HCT116 (cell line): ENCODE results near the gene ZDHHC9. TPM values are rescaled to one million over a fixed set of nuclear protein-coding genes. Genes with fewer than 3 reads are reported as not detected.

Source experiments
- ATAC-seq: fragments of 200-7000 bp; cut with Tn5 transposase; 2 replicates; pipeline ENCODE4 v1.9.1; 2020; ENCODE audit warnings: mild to moderate bottlenecking, moderate library complexity
- BruUV-seq: library from RNA; stranded (reverse); fragments of 400-500 nt; replicated peaks from 2 replicates; lab custom pipeline; 2021; lab: Mats Ljungman, UMichigan
- CTCF ChIA-PET: fragments of 300-600 bp; sonication (Branson Sonifier 250); formaldehyde crosslinking; loops from one replicate; lab custom pipeline; 2021; ENCODE audit warnings: antibody characterized with exemption; lab: Charles Lee
- POLR2A ChIA-PET: fragments of 300-600, 350-600 bp; sonication (Branson Sonifier 250); formaldehyde crosslinking; loops from one replicate; lab custom pipeline; 2021; ENCODE audit warnings: antibody characterized with exemption; lab: Charles Lee
- RAD21 ChIA-PET, 2 experiments: fragments of 300-600 bp; sonication (Branson Sonifier 250); formaldehyde crosslinking; loops; one replicate each; lab custom pipeline; 2023; ENCODE audit warnings: low total read pairs in 2 of 2; ENCODE audit not compliant: uncharacterized antibody in 2 of 2, unreplicated experiment in 2 of 2, low non-redundant PET in 1 of 2; lab: Charles Lee
- DNase-seq: peaks from one replicate; pipeline ENCODE4 v3.0.0-alpha.2; 2010; ENCODE audit warnings: low read depth, low spot score
- H2AFZ ChIP-seq: fragments of 200-600 bp; shearing (Covaris generic), sonication (generic); 2 replicates; pipeline ENCODE4 v1.6.1; 2017; ENCODE audit warnings: low read depth, mixed run types, mixed read lengths, antibody characterized with exemption, low read length; ENCODE audit not compliant: poor library complexity, severe bottlenecking
- H3K27ac ChIP-seq: 2 replicates; pipeline ENCODE4 v1.5.1; 2012; ENCODE audit warnings: low read depth, low read length
- H3K27me3 ChIP-seq: fragments of 200-600 bp; sonication (generic); 2 replicates; pipeline ENCODE4 v1.6.1; 2016; ENCODE audit warnings: mixed run types, low read length, mixed read lengths; ENCODE audit not compliant: insufficient read depth
- H3K36me3 ChIP-seq, 2 experiments: fragments of 200-500 bp in 1 of 2; fragments of 200-600 bp in 1 of 2; sonication (Bioruptor generic) in 1 of 2; sonication (generic) in 1 of 2; 2 replicates each; pipeline versions ENCODE4 v1.5.1 to v1.6.1; 2014 to 2016; ENCODE audit warnings: low read length in 2 of 2, inconsistent platforms in 1 of 2, mixed read lengths in 1 of 2, mixed run types in 1 of 2; ENCODE audit not compliant: insufficient read depth in 2 of 2, control insufficient read depth in 1 of 2
- H3K4me1 ChIP-seq, 2 experiments: fragments of 200-600 bp in 1 of 2; sonication (generic) in 1 of 2; 2 replicates each; pipeline versions ENCODE4 v1.5.1 to v1.6.1; 2012 to 2017; ENCODE audit warnings: low read length in 2 of 2, inconsistent platforms in 1 of 2, mild to moderate bottlenecking in 1 of 2, mixed read lengths in 1 of 2, mixed run types in 1 of 2, moderate library complexity in 1 of 2; ENCODE audit not compliant: insufficient read depth in 2 of 2, control insufficient read depth in 1 of 2
- H3K4me2 ChIP-seq: fragments of 200-600 bp; sonication (generic); 2 replicates; pipeline ENCODE4 v1.6.1; 2017; ENCODE audit warnings: mixed run types, low read length, mixed read lengths
- H3K4me3 ChIP-seq, 2 experiments: fragments of 200-600 bp in 1 of 2; sonication (generic) in 1 of 2; replicated peaks in 1 of 2; 2 replicates each; pipeline ENCODE4 v1.5.1; 2011 to 2016; ENCODE audit warnings: low read length in 2 of 2, control low read depth in 1 of 2, low read depth in 1 of 2, mild to moderate bottlenecking in 1 of 2, mixed read lengths in 1 of 2, mixed run types in 1 of 2
- H3K79me2 ChIP-seq: fragments of 200-600 bp; sonication (generic); 2 replicates; pipeline ENCODE4 v1.6.1; 2017; ENCODE audit warnings: mild to moderate bottlenecking, mixed run types, low read length, moderate library complexity, mixed read lengths; ENCODE audit not compliant: insufficient read depth
- H3K9ac ChIP-seq: fragments of 200-600 bp; sonication (generic); 2 replicates; pipeline ENCODE4 v1.6.1; 2016; ENCODE audit warnings: low read length, mixed read lengths
- H3K9me2 ChIP-seq: fragments of 200-600 bp; sonication (generic), shearing (Covaris generic); 2 replicates; pipeline ENCODE4 v1.6.1; 2017; ENCODE audit warnings: mixed run types, mild to moderate bottlenecking, moderate library complexity; ENCODE audit not compliant: insufficient read depth
- H3K9me3 ChIP-seq, 2 experiments: fragments of 200-500 bp in 1 of 2; fragments of 200-600 bp in 1 of 2; sonication (Bioruptor generic) in 1 of 2; sonication (generic) in 1 of 2; 2 replicates each; pipeline ENCODE4 v1.6.1; 2014 to 2017; ENCODE audit warnings: low read length in 2 of 2, mixed read lengths in 2 of 2, inconsistent platforms in 1 of 2, low read depth in 1 of 2, mild to moderate bottlenecking in 1 of 2, mixed run types in 1 of 2, moderate library complexity in 1 of 2; ENCODE audit not compliant: control insufficient read depth in 1 of 2, insufficient read depth in 1 of 2
- H4K20me1 ChIP-seq: fragments of 200-600 bp; sonication (generic), shearing (Covaris generic); 2 replicates; pipeline ENCODE4 v1.6.1; 2017; ENCODE audit warnings: mixed run types, mild to moderate bottlenecking, moderate library complexity; ENCODE audit not compliant: insufficient read depth
- CBX3 ChIP-seq: IDR thresholded peaks from 2 replicates; pipeline ENCODE4 v1.6.1; 2012; ENCODE audit warnings: low read depth
- EGR1 ChIP-seq: IDR thresholded peaks from 2 replicates; pipeline ENCODE4 v1.6.1; 2012; ENCODE audit warnings: low read depth
- EZH2phosphoT487 ChIP-seq: fragments of 200-600 bp; IDR thresholded peaks from 2 replicates; pipeline ENCODE4 v1.6.1; 2018; ENCODE audit warnings: antibody characterized with exemption, borderline replicate concordance
- FOSL1 ChIP-seq: IDR thresholded peaks from 2 replicates; pipeline ENCODE4 v1.6.1; 2012; ENCODE audit warnings: low read depth
- JUND ChIP-seq: IDR thresholded peaks from 2 replicates; pipeline ENCODE4 v1.6.1; 2012
- POLR2A ChIP-seq: IDR thresholded peaks from 2 replicates; pipeline ENCODE4 v1.7.0; 2011; ENCODE audit warnings: borderline replicate concordance; ENCODE audit not compliant: insufficient read depth, insufficient read length; ENCODE audit errors: extremely low read depth
- ZFX ChIP-seq: fragments of 450-650 bp; IDR thresholded peaks from 2 replicates; pipeline ENCODE4 v1.6.1; 2017
- ZNF274 ChIP-seq: fragments of 200-500 bp; sonication (Bioruptor generic); IDR thresholded peaks from 2 replicates; pipeline ENCODE4 v1.6.1; 2014; ENCODE audit warnings: mild to moderate bottlenecking, low read depth, low read length, inconsistent platforms
- intact Hi-C: fragments of 100-400 bp; cut with micrococcal nuclease; formaldehyde crosslinking; loops from 2 replicates; pipeline ENCODE4 v1.10.0; 2022
- total RNA-seq: library from RNA; stranded (reverse); gene quantifications from one replicate; pipeline ENCODE4 v1.2.1, GENCODE V29; 2021; ENCODE audit not compliant: unreplicated experiment
- TF ChIP-seq, protein P1 (sequence below): IDR thresholded peaks from 2 replicates; pipeline ENCODE4 v1.6.1; 2012

The ZDHHC9 gene
- total RNA-seq, 1 experiment from 2014 or later: 18.9 TPM

DNA sequence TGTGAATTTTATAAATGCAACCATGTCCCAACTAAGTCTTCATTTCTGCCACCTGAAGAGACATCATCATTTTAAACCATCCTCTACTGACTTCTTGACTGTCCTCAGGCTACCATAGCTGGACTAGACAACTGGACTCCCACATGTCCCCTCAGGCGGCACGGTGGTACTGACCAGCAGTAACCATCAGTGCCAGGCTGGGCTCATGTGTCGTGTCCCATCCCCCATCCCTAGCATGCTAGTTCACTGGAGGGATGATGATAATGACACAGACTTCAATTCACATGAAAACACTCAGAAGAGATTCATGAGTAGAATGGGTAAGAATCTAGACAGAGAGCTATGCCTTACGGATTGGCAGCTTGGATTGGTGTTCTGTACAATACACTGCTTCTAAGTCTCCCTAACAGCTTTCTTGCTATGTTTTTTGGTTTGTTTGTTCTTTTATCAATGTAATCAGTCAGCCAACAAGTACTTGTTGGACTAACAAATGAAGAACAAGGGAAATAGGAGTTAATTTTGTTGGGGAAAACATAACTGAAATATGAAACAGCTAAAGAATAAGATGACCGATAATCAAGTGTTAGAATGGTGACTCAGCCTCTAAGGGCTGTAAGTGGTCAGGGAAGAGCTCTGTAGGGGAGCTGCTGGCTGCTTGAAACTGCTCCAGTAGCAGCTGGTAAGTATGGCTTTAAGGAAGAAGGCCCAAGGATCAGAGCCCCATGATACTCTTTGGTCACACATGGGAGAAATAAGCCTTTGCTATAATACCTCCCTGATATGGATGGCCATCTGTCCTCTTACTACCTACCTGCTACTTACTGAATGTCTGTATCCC is 10.3 kb downstream of the ZDHHC9 start (continued):
- TF ChIP-seq EZH2phosphoT487: no peak
- no peak for TF ChIP-seq CBX3
- TF ChIP-seq ZNF274: no peak
- TF ChIP-seq JUND: no peak
- TF ChIP-seq FOSL1: no peak
- TF ChIP-seq ZFX: no peak
- TF ChIP-seq POLR2A: no peak
- TF ChIP-seq EGR1: no peak

DNA sequence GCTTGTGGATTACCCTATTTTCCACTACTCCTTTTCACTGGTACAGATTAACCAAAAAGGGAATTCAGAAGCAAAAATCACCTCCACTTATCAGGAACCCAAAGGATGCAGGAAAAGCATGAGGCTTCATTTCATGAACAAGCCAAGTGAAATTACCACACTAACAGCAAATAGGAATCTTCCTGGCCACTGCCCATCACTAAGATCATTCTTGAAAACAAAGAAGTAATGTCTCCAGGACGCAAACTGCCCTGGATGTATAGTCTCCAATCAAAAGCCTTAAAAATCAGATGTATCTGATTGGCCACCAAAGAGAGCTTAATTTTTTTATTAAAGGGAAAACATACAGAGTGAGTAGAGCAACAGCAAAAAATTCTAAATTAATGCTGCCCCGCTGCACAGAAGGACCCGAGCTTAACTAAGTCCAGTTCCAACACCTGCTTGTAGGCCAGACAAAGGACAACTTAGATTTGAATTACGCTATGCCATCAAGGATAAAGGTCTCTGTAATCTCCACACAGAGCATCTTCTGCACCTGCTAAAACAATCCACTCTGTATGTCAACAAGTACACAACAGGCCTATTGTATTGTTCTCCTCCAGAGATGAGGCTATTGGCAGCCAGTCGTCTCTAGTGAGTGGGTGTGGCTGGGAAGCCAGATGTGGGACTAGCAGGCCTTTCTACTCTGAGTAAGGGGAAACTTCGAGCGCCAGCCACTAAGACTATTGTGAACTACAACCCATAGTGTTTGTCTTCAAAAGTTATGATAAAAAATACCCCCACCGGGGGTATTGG is 12.4 kb downstream of the ZDHHC9 start:
- intact Hi-C loops: no loop called here
- no peaks in the 10 kb centered on the region for H4K20me1 ChIP-seq
- CTCF ChIA-PET: no interaction called here

More for the DNA sequence above, 12.4 kb downstream of the ZDHHC9 start:
- RAD21 ChIA-PET: no interaction called here
- no peak overlapping the region for H3K4me2 ChIP-seq
- TF ChIP-seq, protein P1, sequence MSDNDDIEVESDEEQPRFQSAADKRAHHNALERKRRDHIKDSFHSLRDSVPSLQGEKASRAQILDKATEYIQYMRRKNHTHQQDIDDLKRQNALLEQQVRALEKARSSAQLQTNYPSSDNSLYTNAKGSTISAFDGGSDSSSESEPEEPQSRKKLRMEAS: no peak
- no peak for TF ChIP-seq EZH2phosphoT487
- no peaks in the 10 kb centered on the region for H3K9me2 ChIP-seq
- no TSS peak for BruUV-seq
- H3K79me2 ChIP-seq: 0 out of 2 replicates have a peak, but pooled peaks cover 3% of the 10 kb centered on the region
- H3K27ac ChIP-seq: no peak overlapping the region
- no peak overlapping the region for H2AFZ ChIP-seq
- H3K4me3 ChIP-seq: no peak overlapping the region
- no peak overlapping the region for H3K9ac ChIP-seq
- ATAC-seq: no peak
- H3K36me3 ChIP-seq: no peaks in the 10 kb centered on the region
- POLR2A ChIA-PET: no interaction called here
- no peaks in the 10 kb centered on the region for H3K27me3 ChIP-seq
- no peak for DNase-seq
- no peaks in the 10 kb centered on the region for H3K9me3 ChIP-seq
- no peaks in the 10 kb centered on the region for H3K4me1 ChIP-seq
